Measurements from ENCODE around the gene FXYD4. TPM values are rescaled to one million over a fixed set of nuclear protein-coding genes. Genes with fewer than 3 reads are reported as not detected.

FXYD4 gene
- total RNA-seq, 2 donors from 2014 or later: not detected

GRCh38 chr10:43385412-43386004 lies 14.1 kb downstream of the FXYD4 start:
- ATAC-seq (no peak), DNase-seq (no peak)
- 80 to 83% methylated on average over 5 of the region's 5 CpGs for WGBS, 2 donors
- intact Hi-C loops (cut with DNase I): no loop called here
- TF ChIP-seq CTCF (IDR thresholded peaks at IDR 0.05): no peak
- TF ChIP-seq POLR2A (IDR thresholded peaks at IDR 0.05): no peak
- H3K36me3 ChIP-seq (replicated peaks in 1 of 2; ENCODE audit: insufficient read depth in 1 of 2, low read depth in 2 of 2): peaks cover 12 to 30% of the 10 kb centered on the region in 2 donors
- H3K4me3 ChIP-seq: no peak overlapping the region
- H3K27ac ChIP-seq: no peak overlapping the region
- no peaks in the 10 kb centered on the region for H3K27me3 ChIP-seq
- H3K9me3 ChIP-seq: no peaks in the 10 kb centered on the region
- peaks cover 16% of the 10 kb centered on the region for H3K4me1 ChIP-seq

GRCh38 chr10:43386549-43386948 lies 15.1 kb downstream of the FXYD4 start:
- H3K4me3 ChIP-seq: no peak overlapping the region
- peaks cover 16% of the 10 kb centered on the region for H3K4me1 ChIP-seq
- ATAC-seq (no peak), DNase-seq (no peak)
- peaks cover 12 to 32% of the 10 kb centered on the region in 2 donors for H3K36me3 ChIP-seq (replicated peaks in 1 of 2; ENCODE audit: insufficient read depth in 1 of 2, low read depth in 2 of 2)
- H3K9me3 ChIP-seq: no peaks in the 10 kb centered on the region
- H3K27ac ChIP-seq: no peak overlapping the region
- H3K27me3 ChIP-seq: no peaks in the 10 kb centered on the region
- TF ChIP-seq CTCF (IDR thresholded peaks at IDR 0.05) (no peak), POLR2A (IDR thresholded peaks at IDR 0.05) (no peak)
- intact Hi-C loops (cut with DNase I): no loop called here
- 93 to 94% methylated on average over 4 of the region's 4 CpGs for WGBS, 2 donors

- Histone ChIP-seq H3K36me3 (replicated peaks in 1 of 2; ENCODE audit: insufficient read depth in 1 of 2, low read depth in 2 of 2) (peaks cover 12 to 37% of the 10 kb centered on the region in 2 donors), H3K27me3 (no peaks in the 10 kb centered on the region), H3K9me3 (no peaks in the 10 kb centered on the region), H3K4me3 (no peak overlapping the region), H3K27ac (no peak overlapping the region), H3K4me1 (peaks cover 16% of the 10 kb centered on the region)
- no peak for TF ChIP-seq POLR2A (IDR thresholded peaks at IDR 0.05)
- no peak for TF ChIP-seq CTCF (IDR thresholded peaks at IDR 0.05)
- DNase-seq (no peak), ATAC-seq (no peak)
- intact Hi-C loops (cut with DNase I): no loop called here
- 91 to 93% methylated on average over 23 to 29 of the region's 29 CpGs for WGBS, 2 donors
Observed at GRCh38 chr10:43386981-43387677, 15.7 kb downstream of the FXYD4 start.

GRCh38 chr10:43387678-43388032 lies 16.2 kb downstream of the FXYD4 start:
- Histone ChIP-seq H3K9me3 (no peaks in the 10 kb centered on the region), H3K27ac (no peak overlapping the region), H3K4me3 (no peak overlapping the region), H3K4me1 (peaks cover 16% of the 10 kb centered on the region), H3K27me3 (no peaks in the 10 kb centered on the region), H3K36me3 (replicated peaks in 1 of 2; ENCODE audit: insufficient read depth in 1 of 2, low read depth in 2 of 2) (peaks cover 15 to 37% of the 10 kb centered on the region in 2 donors)
- ATAC-seq (no peak), DNase-seq (no peak)
- intact Hi-C loops (cut with DNase I): no loop called here
- whole genome bisulfite sequencing, 2 donors: 60 to 76% methylated on average over 5 of the region's 5 CpGs
- TF ChIP-seq POLR2A (IDR thresholded peaks at IDR 0.05) (no peak), CTCF (IDR thresholded peaks at IDR 0.05) (no peak)

- DNase-seq (no peak), ATAC-seq (no peak)
- intact Hi-C loops (cut with DNase I): no loop called here
- H3K4me3 ChIP-seq: no peak overlapping the region
- no peak overlapping the region for H3K27ac ChIP-seq
- TF ChIP-seq CTCF (IDR thresholded peaks at IDR 0.05) (no peak), POLR2A (IDR thresholded peaks at IDR 0.05) (no peak)
- H3K36me3 ChIP-seq (replicated peaks in 1 of 2; ENCODE audit: insufficient read depth in 1 of 2, low read depth in 2 of 2): peaks cover 18 to 48% of the 10 kb centered on the region in 2 donors
- H3K9me3 ChIP-seq: no peaks in the 10 kb centered on the region
- no peaks in the 10 kb centered on the region for H3K27me3 ChIP-seq
- WGBS, 2 donors: 31 to 48% methylated on average over 2 to 3 of the region's 3 CpGs
- peaks cover 6% of the 10 kb centered on the region for H3K4me1 ChIP-seq
Observed at GRCh38 chr10:43389867-43390266, 18.4 kb downstream of the FXYD4 start.
